T-helper 1 cell treated with Interleukin-12 subunit alpha and Interleukin-12 subunit beta and Interleukin-4 antibody, amounts not matched to agents 30 μg/mL and 1 μg/mL, for 36 hours (primary cell): ENCODE results near the gene SLC22A16.

Experiments
- H3K27ac Mint-ChIP-seq: one replicate; pipeline ENCODE4 v1.8.0; 2021; ENCODE audit warnings: mild to moderate bottlenecking, mixed read lengths
- H3K27me3 Mint-ChIP-seq: one replicate; pipeline ENCODE4 v1.8.0; 2021; ENCODE audit warnings: low read depth, mixed read lengths
- H3K36me3 Mint-ChIP-seq: one replicate; pipeline ENCODE4 v1.8.0; 2021; ENCODE audit warnings: low read depth, mixed read lengths
- H3K4me1 Mint-ChIP-seq: one replicate; pipeline ENCODE4 v1.8.0; 2021; ENCODE audit warnings: low read depth, mixed read lengths
- H3K4me3 Mint-ChIP-seq: one replicate; pipeline ENCODE4 v1.8.0; 2021; ENCODE audit warnings: mild to moderate bottlenecking, moderate library complexity, mixed read lengths
- H3K9me3 Mint-ChIP-seq: one replicate; pipeline ENCODE4 v1.8.0; 2021; ENCODE audit warnings: mixed read lengths

SLC22A16 gene

GRCh38 chr6:110414669-110415068 is 61.7 kb downstream of the SLC22A16 start:
- peaks cover 2% of the 10 kb centered on the region for H3K4me1 Mint-ChIP-seq
- H3K27ac Mint-ChIP-seq: no peak overlapping the region
- H3K36me3 Mint-ChIP-seq: no peaks in the 10 kb centered on the region
- H3K9me3 Mint-ChIP-seq: no peaks in the 10 kb centered on the region
- H3K4me3 Mint-ChIP-seq: no peak overlapping the region
- H3K27me3 Mint-ChIP-seq: peaks cover 3% of the 10 kb centered on the region

- Mint-ChIP-seq H3K27me3 (no peaks in the 10 kb centered on the region), H3K4me3 (no peak overlapping the region), H3K9me3 (no peaks in the 10 kb centered on the region), H3K36me3 (no peaks in the 10 kb centered on the region), H3K4me1 (no peaks in the 10 kb centered on the region), H3K27ac (no peak overlapping the region)
These were observed 64.1 kb downstream of the SLC22A16 start for GRCh38 chr6:110412360-110412759.

GRCh38 chr6:110410511-110410910 is 65.9 kb downstream of the SLC22A16 start:
- H3K36me3 Mint-ChIP-seq: no peaks in the 10 kb centered on the region
- H3K9me3 Mint-ChIP-seq: no peaks in the 10 kb centered on the region
- H3K27ac Mint-ChIP-seq: no peak overlapping the region
- H3K4me1 Mint-ChIP-seq: no peaks in the 10 kb centered on the region
- no peak overlapping the region for H3K4me3 Mint-ChIP-seq
- no peaks in the 10 kb centered on the region for H3K27me3 Mint-ChIP-seq

- no peak overlapping the region for H3K27ac Mint-ChIP-seq
- no peaks in the 10 kb centered on the region for H3K36me3 Mint-ChIP-seq
- H3K9me3 Mint-ChIP-seq: no peaks in the 10 kb centered on the region
- H3K27me3 Mint-ChIP-seq: no peaks in the 10 kb centered on the region
- H3K4me1 Mint-ChIP-seq: no peaks in the 10 kb centered on the region
- no peak overlapping the region for H3K4me3 Mint-ChIP-seq
These were observed 66.6 kb downstream of the SLC22A16 start for GRCh38 chr6:110409794-110410193.

GRCh38 chr6:110408901-110409300 is 67.5 kb downstream of the SLC22A16 start:
- Mint-ChIP-seq H3K9me3 (no peaks in the 10 kb centered on the region), H3K27ac (no peak overlapping the region), H3K4me3 (no peak overlapping the region), H3K4me1 (no peaks in the 10 kb centered on the region), H3K36me3 (no peaks in the 10 kb centered on the region), H3K27me3 (no peaks in the 10 kb centered on the region)

DNA sequence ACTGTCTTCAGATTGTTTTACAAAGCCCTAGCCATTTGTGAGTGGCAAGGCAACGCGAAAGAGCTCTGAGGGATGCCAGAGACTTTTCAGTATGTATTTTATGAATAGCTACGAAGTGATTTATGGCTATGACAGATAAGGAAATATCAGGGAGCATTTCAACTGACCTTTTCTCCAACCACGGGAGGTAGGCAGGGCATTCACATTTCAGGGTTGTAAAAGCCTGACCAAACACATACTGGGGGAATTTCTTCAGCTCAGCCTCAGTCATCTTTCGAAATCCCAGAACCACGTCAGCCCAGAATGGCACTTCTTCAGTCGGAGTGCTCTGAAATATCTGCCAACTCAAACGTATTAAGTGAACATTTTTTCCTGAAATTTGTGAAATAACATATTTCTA is 71.8 kb downstream of the SLC22A16 start:
- Mint-ChIP-seq H3K9me3 (no peaks in the 10 kb centered on the region), H3K4me1 (no peaks in the 10 kb centered on the region), H3K27me3 (no peaks in the 10 kb centered on the region), H3K27ac (no peak overlapping the region), H3K4me3 (no peak overlapping the region), H3K36me3 (no peaks in the 10 kb centered on the region)

GRCh38 chr6:110401585-110402176 is 74.7 kb downstream of the SLC22A16 start:
- Mint-ChIP-seq H3K27ac (no peak overlapping the region), H3K4me1 (no peaks in the 10 kb centered on the region), H3K27me3 (no peaks in the 10 kb centered on the region), H3K9me3 (no peaks in the 10 kb centered on the region), H3K36me3 (no peaks in the 10 kb centered on the region), H3K4me3 (no peak overlapping the region)

DNA sequence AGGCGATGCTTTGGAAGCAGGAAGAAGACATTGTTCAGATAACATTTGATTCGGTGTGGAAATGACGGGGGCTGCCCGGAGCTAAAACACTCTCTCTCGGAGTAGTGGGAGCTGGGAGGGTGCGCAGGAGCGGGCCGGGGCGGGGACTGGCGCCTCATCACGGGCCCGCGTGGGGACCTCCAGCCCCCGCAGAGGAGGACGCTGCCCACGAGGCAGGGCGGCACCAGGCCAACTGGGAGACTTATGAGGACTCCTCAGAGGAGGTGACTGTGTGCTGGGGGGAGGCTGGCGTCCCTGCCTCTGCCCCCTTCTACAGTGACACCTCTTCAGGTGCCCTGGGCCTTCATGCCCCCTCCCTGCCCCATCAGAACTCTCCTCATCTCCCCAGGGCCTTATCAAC is 76.2 kb downstream of the SLC22A16 start:
- no peaks in the 10 kb centered on the region for H3K36me3 Mint-ChIP-seq
- no peaks in the 10 kb centered on the region for H3K27me3 Mint-ChIP-seq
- H3K9me3 Mint-ChIP-seq: no peaks in the 10 kb centered on the region
- no peaks in the 10 kb centered on the region for H3K4me1 Mint-ChIP-seq
- H3K27ac Mint-ChIP-seq: no peak overlapping the region
- no peak overlapping the region for H3K4me3 Mint-ChIP-seq

DNA sequence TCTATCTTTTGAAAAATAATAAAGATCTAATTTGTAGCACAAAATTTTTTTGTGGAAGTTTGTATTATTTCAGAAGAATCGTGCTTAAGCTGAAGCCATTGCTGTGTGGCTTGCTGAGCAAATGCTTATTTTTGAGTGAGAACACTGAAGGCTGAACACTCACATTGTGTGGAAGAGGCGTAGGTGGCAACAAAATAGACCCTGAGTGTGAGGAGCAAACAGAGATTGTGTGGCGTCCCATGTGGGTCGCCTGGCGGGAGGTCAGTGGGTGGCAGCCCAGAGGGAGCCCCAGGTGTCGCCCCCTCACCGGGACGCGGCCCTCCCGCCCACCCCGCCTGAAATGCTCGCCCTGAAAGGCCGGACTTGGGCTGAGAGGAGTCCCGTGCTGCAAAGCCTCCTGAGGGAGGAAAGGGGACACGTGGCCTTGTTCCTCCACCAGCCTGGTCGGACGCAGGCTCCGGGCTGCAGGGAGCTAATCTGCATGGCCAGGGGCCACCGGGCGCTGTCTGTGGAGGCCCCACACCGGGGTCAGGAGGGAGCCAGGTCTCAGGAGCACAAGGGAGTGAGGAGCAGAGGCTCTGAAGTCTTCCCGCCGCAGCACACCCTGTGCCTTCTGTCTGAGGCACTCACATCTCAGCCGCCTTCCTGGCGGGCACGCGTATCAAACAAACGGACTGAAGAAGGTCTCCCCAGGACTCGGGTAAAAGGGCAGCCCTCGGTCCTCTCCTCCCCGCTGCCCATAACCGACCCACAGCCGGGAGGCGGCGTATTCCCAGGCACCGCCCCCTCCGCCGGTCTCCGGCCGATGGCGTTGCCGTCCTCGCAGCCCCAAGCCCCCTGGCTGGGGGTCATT is 77.0 kb downstream of the SLC22A16 start:
- Mint-ChIP-seq H3K4me1 (no peaks in the 10 kb centered on the region), H3K27ac (no peak overlapping the region), H3K4me3 (no peak overlapping the region), H3K9me3 (no peaks in the 10 kb centered on the region), H3K27me3 (no peaks in the 10 kb centered on the region), H3K36me3 (no peaks in the 10 kb centered on the region)

DNA sequence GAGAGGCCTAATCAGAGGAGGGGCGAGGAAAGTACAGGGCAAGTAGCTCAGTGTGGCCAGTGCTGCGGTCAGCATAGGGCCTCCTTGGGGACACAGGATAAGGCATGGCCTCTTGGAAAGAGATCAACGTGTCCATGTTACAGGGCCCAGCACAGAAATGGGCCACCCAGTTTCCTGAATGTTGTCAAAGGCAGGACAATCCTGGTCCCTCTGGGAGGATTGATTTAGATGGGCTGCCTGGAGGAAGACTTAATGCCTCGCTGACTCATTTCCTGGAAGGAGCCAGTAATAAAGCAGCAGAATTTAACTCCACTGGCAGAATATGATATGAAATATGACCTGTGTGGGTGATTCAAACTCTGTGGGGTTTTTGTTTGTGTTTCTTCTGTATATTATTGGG is 77.6 kb downstream of the SLC22A16 start:
- Mint-ChIP-seq H3K9me3 (no peaks in the 10 kb centered on the region), H3K4me3 (no peak overlapping the region), H3K4me1 (no peaks in the 10 kb centered on the region), H3K27me3 (no peaks in the 10 kb centered on the region), H3K36me3 (no peaks in the 10 kb centered on the region), H3K27ac (no peak overlapping the region)

DNA sequence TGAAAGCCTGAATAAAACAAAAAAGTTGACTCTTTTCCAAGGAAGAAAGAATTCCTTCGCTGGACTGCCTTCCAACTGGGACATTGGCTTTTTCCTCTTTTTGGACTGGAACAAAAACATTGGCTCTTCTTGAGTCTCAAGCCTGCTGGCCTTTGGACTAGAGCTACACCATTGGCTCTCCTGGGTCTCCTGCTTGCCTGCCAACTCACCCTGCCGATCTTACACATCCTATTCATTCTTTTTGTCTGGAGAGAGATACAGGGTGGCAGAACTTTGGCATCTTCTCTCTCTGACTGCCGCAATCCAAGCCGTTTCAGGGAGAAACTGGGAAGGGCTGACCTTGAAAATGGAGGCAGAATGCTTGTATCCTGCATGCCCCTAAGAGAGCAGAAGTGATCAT is 81.2 kb downstream of the SLC22A16 start:
- Mint-ChIP-seq H3K9me3 (no peaks in the 10 kb centered on the region), H3K36me3 (no peaks in the 10 kb centered on the region), H3K4me3 (no peak overlapping the region), H3K4me1 (peaks cover 2% of the 10 kb centered on the region), H3K27ac (no peak overlapping the region), H3K27me3 (no peaks in the 10 kb centered on the region)

GRCh38 chr6:110394409-110394808 is 82.0 kb downstream of the SLC22A16 start:
- Mint-ChIP-seq H3K27ac (no peak overlapping the region), H3K4me1 (peaks cover 8% of the 10 kb centered on the region), H3K4me3 (no peak overlapping the region), H3K27me3 (no peaks in the 10 kb centered on the region), H3K9me3 (no peaks in the 10 kb centered on the region), H3K36me3 (no peaks in the 10 kb centered on the region)

DNA sequence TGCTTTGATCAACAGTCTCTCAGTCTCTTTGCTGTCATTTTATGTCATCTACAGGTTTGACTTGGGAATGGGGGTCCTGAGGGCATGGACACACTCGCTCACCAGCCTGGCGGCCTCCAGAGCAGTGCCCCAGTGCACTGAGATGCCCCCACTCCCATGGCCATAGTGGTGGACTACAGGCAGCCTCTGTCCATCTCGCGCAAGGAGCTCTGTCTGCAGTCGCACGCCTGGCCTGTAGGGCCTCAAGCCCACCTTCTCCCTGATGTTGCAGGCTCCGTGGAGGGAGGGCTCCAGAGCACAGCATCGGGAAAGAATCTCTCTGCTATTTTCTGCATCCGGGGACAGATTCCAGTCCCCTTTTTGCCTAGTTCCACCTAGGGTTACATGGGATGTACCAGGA is 83.7 kb downstream of the SLC22A16 start:
- Mint-ChIP-seq H3K9me3 (no peaks in the 10 kb centered on the region), H3K36me3 (no peaks in the 10 kb centered on the region), H3K4me1 (peaks cover 8% of the 10 kb centered on the region), H3K4me3 (no peak overlapping the region), H3K27me3 (no peaks in the 10 kb centered on the region), H3K27ac (no peak overlapping the region)

DNA sequence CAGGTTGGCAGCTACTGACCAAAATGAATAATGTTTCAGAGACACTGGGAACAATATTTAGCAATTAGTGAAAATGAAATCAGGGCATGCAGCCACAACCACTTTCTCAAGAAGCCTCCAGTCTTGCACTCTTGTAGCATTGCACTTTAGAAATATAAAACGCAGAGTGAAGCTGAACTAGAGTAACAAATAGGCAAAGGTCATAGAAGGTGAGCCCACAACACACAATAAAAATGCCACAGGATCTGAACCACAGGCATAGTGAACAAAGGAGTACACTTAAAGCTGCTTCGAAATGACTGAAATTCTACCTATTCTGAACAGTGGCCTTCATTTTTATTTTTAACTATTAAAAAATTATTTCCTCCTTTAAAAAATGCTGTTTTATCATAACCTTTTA is 86.0 kb downstream of the SLC22A16 start:
- peaks cover 8% of the 10 kb centered on the region for H3K4me1 Mint-ChIP-seq
- H3K4me3 Mint-ChIP-seq: no peak overlapping the region
- H3K27me3 Mint-ChIP-seq: no peaks in the 10 kb centered on the region
- no peak overlapping the region for H3K27ac Mint-ChIP-seq
- no peaks in the 10 kb centered on the region for H3K36me3 Mint-ChIP-seq
- H3K9me3 Mint-ChIP-seq: no peaks in the 10 kb centered on the region

- no peaks in the 10 kb centered on the region for H3K36me3 Mint-ChIP-seq
- no peak overlapping the region for H3K27ac Mint-ChIP-seq
- peaks cover 8% of the 10 kb centered on the region for H3K4me1 Mint-ChIP-seq
- no peaks in the 10 kb centered on the region for H3K27me3 Mint-ChIP-seq
- H3K9me3 Mint-ChIP-seq: no peaks in the 10 kb centered on the region
- H3K4me3 Mint-ChIP-seq: no peak overlapping the region
These were observed 86.6 kb downstream of the SLC22A16 start for GRCh38 chr6:110389689-110390382.
